H9 (cell line): Measurements from ENCODE around the gene LRRC45. TPM values are rescaled to one million over a fixed set of nuclear protein-coding genes. Genes with fewer than 3 reads are reported as not detected.

ENCODE experiments used
- DNase-seq: peaks from one replicate; pipeline ENCODE4 v3.0.0-alpha.2; 2017
- H2AFZ ChIP-seq: one replicate; pipeline ENCODE4 v1.6.1; 2013; ENCODE audit warnings: mild to moderate bottlenecking, low read length, control low read depth, moderate library complexity
- H2AK5ac ChIP-seq: 2 replicates; pipeline ENCODE4 v1.6.1; 2013; ENCODE audit warnings: low read length, control low read depth, mixed read lengths; ENCODE audit not compliant: insufficient read length
- H2BK120ac ChIP-seq: one replicate; pipeline ENCODE4 v1.6.1; 2013; ENCODE audit warnings: low read depth, mild to moderate bottlenecking, low read length, control low read depth, inconsistent platforms; ENCODE audit not compliant: poor library complexity, severe bottlenecking
- H2BK12ac ChIP-seq: 2 replicates; pipeline ENCODE4 v1.6.1; 2013; ENCODE audit warnings: low read length, control low read depth, mixed read lengths, low read depth; ENCODE audit not compliant: insufficient read length
- H2BK15ac ChIP-seq: 2 replicates; pipeline ENCODE4 v1.6.1; 2013; ENCODE audit warnings: low read depth, low read length, control low read depth
- H2BK20ac ChIP-seq: one replicate; pipeline ENCODE4 v1.6.1; 2013; ENCODE audit warnings: low read depth, mild to moderate bottlenecking, low read length, control low read depth, inconsistent platforms; ENCODE audit not compliant: poor library complexity, severe bottlenecking
- H2BK5ac ChIP-seq: 2 replicates; pipeline ENCODE4 v1.6.1; 2013; ENCODE audit warnings: low read length, control low read depth, mixed read lengths; ENCODE audit not compliant: insufficient read length
- H3K14ac ChIP-seq: 2 replicates; pipeline ENCODE4 v1.6.1; 2013; ENCODE audit warnings: low read length, control low read depth; ENCODE audit not compliant: insufficient read depth
- H3K18ac ChIP-seq: 2 replicates; pipeline ENCODE4 v1.6.1; 2013; ENCODE audit warnings: low read depth, mild to moderate bottlenecking, mixed read lengths, low read length, control low read depth; ENCODE audit not compliant: insufficient read length
- H3K23ac ChIP-seq: 2 replicates; pipeline ENCODE4 v1.6.1; 2013; ENCODE audit warnings: low read length, control low read depth, mixed read lengths, low read depth; ENCODE audit not compliant: insufficient read length
- H3K23me2 ChIP-seq: 2 replicates; pipeline ENCODE4 v1.6.1; 2013; ENCODE audit warnings: low read depth, mild to moderate bottlenecking, mixed read lengths, low read length, control low read depth; ENCODE audit not compliant: insufficient read length, poor library complexity, severe bottlenecking
- H3K27ac ChIP-seq: 2 replicates; pipeline ENCODE4 v1.5.1; 2013; ENCODE audit warnings: low read length, control low read depth, mixed read lengths, low read depth; ENCODE audit not compliant: insufficient read length
- H3K27me3 ChIP-seq: 2 replicates; pipeline ENCODE4 v1.6.1; 2013; ENCODE audit warnings: low read length, control low read depth, inconsistent platforms; ENCODE audit not compliant: insufficient read depth
- H3K4ac ChIP-seq: 2 replicates; pipeline ENCODE4 v1.6.1; 2013; ENCODE audit warnings: low read depth, mild to moderate bottlenecking, control low read depth, inconsistent platforms, low read length, moderate library complexity
- H3K4me1 ChIP-seq: 2 replicates; pipeline ENCODE4 v1.6.1; 2013; ENCODE audit warnings: low read length, control low read depth, inconsistent platforms; ENCODE audit not compliant: insufficient read depth
- H3K4me2 ChIP-seq: 2 replicates; pipeline ENCODE4 v1.6.1; 2013; ENCODE audit warnings: low read length, control low read depth, mixed read lengths; ENCODE audit not compliant: insufficient read length, insufficient read depth
- H3K56ac ChIP-seq: 2 replicates; pipeline ENCODE4 v1.6.1; 2013; ENCODE audit warnings: low read depth, mild to moderate bottlenecking, mixed read lengths, low read length, control low read depth; ENCODE audit not compliant: insufficient read length
- H3K79me1 ChIP-seq: 2 replicates; pipeline ENCODE4 v1.6.1; 2013; ENCODE audit warnings: low read depth, mild to moderate bottlenecking, moderate library complexity, low read length, control low read depth, inconsistent platforms; ENCODE audit not compliant: insufficient read depth, poor library complexity, severe bottlenecking
- H3K79me2 ChIP-seq: 2 replicates; pipeline ENCODE4 v1.6.1; 2013; ENCODE audit warnings: low read length, control low read depth, inconsistent platforms; ENCODE audit not compliant: insufficient read depth
- H3K9ac ChIP-seq: 2 replicates; pipeline ENCODE4 v1.6.1; 2013; ENCODE audit warnings: low read length, control low read depth, mixed read lengths; ENCODE audit not compliant: insufficient read length; ENCODE audit errors: extremely low read depth
- H3K9me3 ChIP-seq: one replicate; pipeline ENCODE4 v1.6.1; 2013; ENCODE audit warnings: low read depth, low read length, inconsistent platforms; ENCODE audit not compliant: control insufficient read depth
- H3T11ph ChIP-seq: one replicate; pipeline ENCODE4 v1.6.1; 2013; ENCODE audit warnings: mild to moderate bottlenecking, low read length, control low read depth, inconsistent platforms
- H4K20me1 ChIP-seq: one replicate; pipeline ENCODE4 v1.6.1; 2013; ENCODE audit not compliant: control insufficient read depth, insufficient read length, insufficient read depth
- H4K5ac ChIP-seq: 2 replicates; pipeline ENCODE4 v1.6.1; 2013; ENCODE audit warnings: low read depth, mild to moderate bottlenecking, mixed read lengths, low read length, control low read depth; ENCODE audit not compliant: insufficient read length
- H4K8ac ChIP-seq: replicated peaks from 2 replicates; pipeline ENCODE4 v1.6.1; 2013; ENCODE audit warnings: low read length, control low read depth, mixed read lengths, low read depth; ENCODE audit not compliant: insufficient read length
- H4K91ac ChIP-seq: 2 replicates; pipeline ENCODE4 v1.6.1; 2013; ENCODE audit warnings: low read depth, mild to moderate bottlenecking, moderate library complexity, mixed read lengths, low read length, control low read depth; ENCODE audit not compliant: insufficient read length
- H3K27ac Mint-ChIP-seq, 3 experiments: 2 replicates in 2 of 3; 3 replicates in 1 of 3; pipeline ENCODE4 v1.8.0; 2020 to 2021; ENCODE audit warnings: mixed read lengths in 3 of 3, mild to moderate bottlenecking in 1 of 3, moderate library complexity in 1 of 3
- H3K27me3 Mint-ChIP-seq: 2 replicates; pipeline ENCODE4 v1.8.0; 2021; ENCODE audit warnings: low read depth, mild to moderate bottlenecking, moderate library complexity, mixed read lengths
- H3K36me3 Mint-ChIP-seq, 3 experiments: 2 replicates in 2 of 3; 3 replicates in 1 of 3; pipeline ENCODE4 v1.8.0; 2020 to 2021; ENCODE audit warnings: low read depth in 3 of 3, mixed read lengths in 3 of 3; ENCODE audit not compliant: insufficient read depth in 1 of 3
- H3K4me1 Mint-ChIP-seq, 2 experiments: 2 replicates each; pipeline ENCODE4 v1.8.0; 2020; ENCODE audit warnings: mixed read lengths in 2 of 2
- H3K4me3 Mint-ChIP-seq, 2 experiments: 2 replicates in 1 of 2; 3 replicates in 1 of 2; pipeline ENCODE4 v1.8.0; 2020 to 2021; ENCODE audit warnings: mild to moderate bottlenecking in 2 of 2, mixed read lengths in 2 of 2, moderate library complexity in 1 of 2
- H3K9me3 Mint-ChIP-seq, 2 experiments: 2 replicates in 1 of 2; 3 replicates in 1 of 2; pipeline ENCODE4 v1.8.0; 2020; ENCODE audit warnings: mild to moderate bottlenecking in 2 of 2, mixed read lengths in 2 of 2, moderate library complexity in 1 of 2
- CTCF ChIP-seq: fragments of 200-600 bp; sonication (generic); conservative IDR thresholded peaks from 3 replicates; pipeline ENCODE4 v1.8.0; 2021; ENCODE audit warnings: antibody characterized with exemption, mild to moderate bottlenecking
- WGBS: extraction: QIAGEN DNeasy Blood & Tissue Kit; methylation state at CpG from one replicate; pipeline ENCODE4 v1.1.7; 2013; ENCODE audit warnings: missing lambda C conversion rate, low lambda C conversion rate, mixed read lengths; ENCODE audit not compliant: insufficient read length; ENCODE audit errors: extremely low coverage; 5-methylcytosine and 5-hydroxymethylcytosine counted together
- total RNA-seq: library from RNA; stranded (reverse); gene quantifications from 2 replicates; pipeline ENCODE4 v1.2.1, GENCODE V29; 2021

The LRRC45 gene
- total RNA-seq, 1 experiment from 2014 or later: 28.7 TPM

- H3K27ac Mint-ChIP-seq: peak overlapping the region; percentile 49 to 87 (median 55); a peak in 2 of 7 replicates
These were observed 26.2 kb upstream of the LRRC45 start for GRCh38 chr17:81996757-81997441.

More at GRCh38 chr17:81996757-81997441, 26.2 kb upstream of the LRRC45 start:
- no peaks in the 10 kb centered on the region for H3K9me3 Mint-ChIP-seq
- Histone ChIP-seq H3K23me2 (no peaks in the 10 kb centered on the region), H3K79me1 (no peaks in the 10 kb centered on the region), H3K9me3 (no peaks in the 10 kb centered on the region), H3K79me2 (no peaks in the 10 kb centered on the region), H2BK15ac (no peak overlapping the region), H2AK5ac (no peak overlapping the region), H2BK120ac (no peak overlapping the region), H3T11ph (no peak overlapping the region), H3K18ac (no peak overlapping the region), H4K8ac (no peak overlapping the region), H3K56ac (no peak overlapping the region), H2AFZ (no peak overlapping the region), H4K20me1 (no peaks in the 10 kb centered on the region), H3K4me2 (no peak overlapping the region), H4K5ac (no peak overlapping the region), H3K23ac (no peak overlapping the region), H3K27ac (no peak overlapping the region), H4K91ac (no peak overlapping the region), H3K4me1 (no peaks in the 10 kb centered on the region; the same call in 1 of the 2 replicates), H2BK20ac (no peak overlapping the region), H3K9ac (no peak overlapping the region), H2BK5ac (no peak overlapping the region), H3K4ac (no peak overlapping the region), H3K27me3 (no peaks in the 10 kb centered on the region), H2BK12ac (no peak overlapping the region), H3K14ac (no peak overlapping the region)
- no peak for TF ChIP-seq CTCF
- no peaks in the 10 kb centered on the region for H3K27me3 Mint-ChIP-seq
- no peak overlapping the region for H3K4me3 Mint-ChIP-seq
- H3K4me1 Mint-ChIP-seq: peaks cover 8 to 20% of the 10 kb centered on the region in 2 experiments
- WGBS: no CpG with 5 or more reads among the region's 30 CpGs
- DNase-seq: no peak
- peaks cover 0 to 9% (median 9%) of the 10 kb centered on the region in 3 experiments; a peak in 6 of 7 replicates for H3K36me3 Mint-ChIP-seq
